MM.1S (cell line): ENCODE data around the gene TMEM208.
A peak's percentile ranks its signal among the peaks of the same experiment; 100 is the strongest.

ENCODE experiments used
- DNase-seq: peaks from one replicate; pipeline ENCODE4 v3.0.0-alpha.2; 2015
- H2AFZ ChIP-seq: fragments of 300-600 bp; sonication (generic); 2 replicates; pipeline ENCODE4 v1.6.0; 2016; ENCODE audit warnings: antibody characterized with exemption, low read length
- H3F3A ChIP-seq: fragments of 300-600 bp; sonication (generic); 2 replicates; pipeline ENCODE4 v1.6.1; 2016; ENCODE audit warnings: mild to moderate bottlenecking, antibody characterized with exemption, low read length, moderate library complexity, mixed read lengths; ENCODE audit not compliant: insufficient read depth
- H3K27ac ChIP-seq: fragments of 300-600 bp; sonication (generic); 2 replicates; pipeline ENCODE4 v1.5.1; 2016; ENCODE audit warnings: mild to moderate bottlenecking, low read length
- H3K27me3 ChIP-seq: fragments of 300-600 bp; sonication (generic); replicated peaks from 2 replicates; pipeline ENCODE4 v1.6.0; 2016; ENCODE audit warnings: low read length; ENCODE audit not compliant: insufficient read depth
- H3K36me3 ChIP-seq: fragments of 300-600 bp; sonication (generic); replicated peaks from 2 replicates; pipeline ENCODE4 v1.6.1; 2016; ENCODE audit warnings: mild to moderate bottlenecking, low read length, mixed read lengths; ENCODE audit not compliant: insufficient read depth
- H3K4me1 ChIP-seq: fragments of 300-600 bp; sonication (generic); 2 replicates; pipeline ENCODE4 v1.6.1; 2016; ENCODE audit warnings: low read length, mixed read lengths
- H3K4me2 ChIP-seq: fragments of 300-600 bp; sonication (generic); 2 replicates; pipeline ENCODE4 v1.6.0; 2016; ENCODE audit warnings: low read depth, low read length
- H3K4me3 ChIP-seq: fragments of 300-600 bp; sonication (generic); 2 replicates; pipeline ENCODE4 v1.5.1; 2016; ENCODE audit warnings: low read length, mixed read lengths
- H3K79me2 ChIP-seq: fragments of 300-600 bp; sonication (generic); 2 replicates; pipeline ENCODE4 v1.6.1; 2016; ENCODE audit warnings: mixed run types, low read length, mixed read lengths
- H3K9ac ChIP-seq: fragments of 300-600 bp; sonication (generic); 2 replicates; pipeline ENCODE4 v1.6.1; 2016; ENCODE audit warnings: low read length, mixed read lengths
- H3K9me2 ChIP-seq: fragments of 300-600 bp; sonication (generic); replicated peaks from 2 replicates; pipeline ENCODE4 v1.6.1; 2016; ENCODE audit warnings: mild to moderate bottlenecking, low read length, mixed read lengths; ENCODE audit not compliant: insufficient read depth
- H3K9me3 ChIP-seq: fragments of 300-600 bp; sonication (generic); replicated peaks from 2 replicates; pipeline ENCODE4 v1.6.1; 2016; ENCODE audit warnings: mild to moderate bottlenecking, low read length, mixed read lengths; ENCODE audit not compliant: insufficient read depth
- H4K20me1 ChIP-seq: fragments of 300-600 bp; sonication (generic); 2 replicates; pipeline ENCODE4 v1.6.1; 2016; ENCODE audit warnings: mild to moderate bottlenecking, low read length, moderate library complexity, mixed read lengths; ENCODE audit not compliant: insufficient read depth
- CTCF ChIP-seq: fragments of 300-600 bp; sonication (generic); IDR thresholded peaks from 2 replicates; pipeline ENCODE4 v1.5.1; 2016; ENCODE audit warnings: antibody characterized with exemption, low read length, mixed read lengths
- EZH2 ChIP-seq: fragments of 300-600 bp; sonication (generic); optimal IDR thresholded peaks from 2 replicates; pipeline ENCODE3; 2017; ENCODE audit warnings: low read depth, mild to moderate bottlenecking, antibody characterized with exemption, low read length, mixed read lengths
- EZH2phosphoT487 ChIP-seq: fragments of 300-600 bp; sonication (generic); IDR thresholded peaks from 2 replicates; pipeline ENCODE4 v1.6.1; 2018; ENCODE audit warnings: antibody characterized with exemption, low read length

Gene TMEM208

DNA sequence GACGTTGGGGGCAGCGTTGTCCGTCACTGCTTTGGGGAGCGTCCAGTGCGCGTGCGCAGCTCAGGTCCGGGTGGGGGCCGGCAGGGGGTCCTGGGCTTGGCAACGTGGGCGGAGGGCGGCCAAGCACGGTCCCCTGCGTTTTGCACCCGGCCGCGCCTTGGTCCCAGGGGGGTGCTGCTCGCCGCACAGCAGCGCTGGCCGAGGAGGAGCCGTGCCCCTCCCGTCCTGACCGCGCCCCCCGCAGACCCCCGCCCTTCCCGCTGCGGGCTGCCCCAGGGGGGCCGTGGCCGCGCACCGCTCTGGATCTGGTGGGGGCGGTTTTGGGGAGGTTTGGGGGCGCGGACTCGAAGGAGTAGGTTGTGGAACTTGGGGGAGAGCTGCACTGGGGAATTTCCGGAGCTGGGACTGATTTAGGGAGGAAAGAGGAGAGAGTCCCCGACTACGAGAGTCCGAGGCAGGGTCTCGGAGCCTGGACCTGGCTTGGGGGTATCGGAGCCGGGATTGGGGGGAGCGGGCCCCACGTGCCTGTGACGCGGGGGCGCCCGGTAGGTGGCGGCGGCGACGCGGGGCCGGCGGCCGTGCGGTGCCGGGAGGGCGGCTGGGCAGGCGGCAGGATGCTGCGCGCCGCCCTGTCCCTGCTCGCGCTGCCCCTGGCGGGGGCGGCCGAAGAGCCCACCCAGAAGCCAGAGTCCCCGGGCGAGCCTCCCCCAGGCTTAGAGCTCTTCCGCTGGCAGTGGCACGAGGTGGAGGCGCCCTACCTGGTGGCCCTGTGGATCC lies 21.7 kb downstream of the TMEM208 start, which contains the start of gene SLC9A5:
SLC9A5 (plus strand) TSS at position 579 of the 777 bp plus-strand sequence; CDS start at position 615, 36 bp downstream.
- TF ChIP-seq CTCF (no peak), EZH2phosphoT487 (no peak), EZH2 (no peak)
- H3K9ac ChIP-seq: peak within 1 kb of the TSS; percentile 62

GRCh38 chr16:67249178-67250044 lies 22.5 kb downstream of the TMEM208 start:
- Histone ChIP-seq H3K4me3 (peak overlapping the region; percentile 93), H3K27me3 (peaks cover 18% of the 10 kb centered on the region), H3K9me2 (no peaks in the 10 kb centered on the region), H3K4me1 (peaks cover 24% of the 10 kb centered on the region), H2AFZ (no peak overlapping the region), H4K20me1 (no peaks in the 10 kb centered on the region), H3K9ac (no peak overlapping the region), H3F3A (peaks cover 35% of the 10 kb centered on the region), H3K27ac (no peak overlapping the region), H3K4me2 (peak overlapping the region; percentile 79), H3K79me2 (peaks cover 14% of the 10 kb centered on the region), H3K9me3 (no peaks in the 10 kb centered on the region), H3K36me3 (no peaks in the 10 kb centered on the region)
- TF ChIP-seq EZH2phosphoT487 (no peak), EZH2 (no peak), CTCF (no peak)
- DNase-seq: no peak

More for the DNA sequence above, 21.7 kb downstream of the TMEM208 start, which contains the start of gene SLC9A5:
- Histone ChIP-seq H3K4me3 (peak within 1 kb of the TSS; percentile 93), H2AFZ (peak within 1 kb of the TSS; percentile 94), H3K79me2 (peaks cover 22% of the 10 kb centered on the region), H3K27ac (no peak within 1 kb of the TSS; the same call in 1 of the 2 replicates), H3F3A (peaks cover 44% of the 10 kb centered on the region), H3K27me3 (peaks cover 18% of the 10 kb centered on the region), H4K20me1 (no peaks in the 10 kb centered on the region), H3K4me1 (peaks cover 32% of the 10 kb centered on the region), H3K9me2 (no peaks in the 10 kb centered on the region), H3K36me3 (no peaks in the 10 kb centered on the region), H3K4me2 (peak within 1 kb of the TSS; percentile 79), H3K9me3 (no peaks in the 10 kb centered on the region)
- no peak for DNase-seq

GRCh38 chr16:67250045-67250327 lies 23.1 kb downstream of the TMEM208 start:
- Histone ChIP-seq H3K4me3 (no peak overlapping the region), H3K9ac (no peak overlapping the region), H3F3A (peaks cover 30% of the 10 kb centered on the region), H3K9me2 (no peaks in the 10 kb centered on the region), H3K27ac (no peak overlapping the region), H3K4me1 (peaks cover 18% of the 10 kb centered on the region), H3K36me3 (no peaks in the 10 kb centered on the region), H3K9me3 (no peaks in the 10 kb centered on the region), H3K4me2 (no peak overlapping the region), H4K20me1 (no peaks in the 10 kb centered on the region), H3K27me3 (peaks cover 18% of the 10 kb centered on the region), H3K79me2 (peaks cover 8% of the 10 kb centered on the region), H2AFZ (no peak overlapping the region)
- no peak for DNase-seq
- no peak for TF ChIP-seq CTCF
- TF ChIP-seq EZH2phosphoT487: no peak
- TF ChIP-seq EZH2: no peak
